Measurements from ENCODE around the gene DMBX1.

- TF ChIP-seq CTCF (IDR thresholded peaks at IDR 0.05) = no peak
- TF ChIP-seq POLR2A (IDR thresholded peaks at IDR 0.05; ENCODE audit: low read depth) = no peak
Observed at GRCh38 chr1:46501528-46501927, 11.9 kb downstream of the DMBX1 start.
